Thyroid gland (tissue), 4 donors: ENCODE results near the gene SAYSD1.

Experiments used
- POLR2A ChIP-seq, 2 donors: fragments of 450-650 bp; IDR thresholded peaks; one replicate each; pipeline ENCODE4 v1.6.1; 2017; ENCODE audit warnings: antibody characterized with exemption in 2 of 2, mild to moderate bottlenecking in 2 of 2, moderate library complexity in 1 of 2
- TF ChIP-seq, protein P1 (sequence below), 6 experiments: fragments of 200-600 bp in 3 of 6; fragments of 450-650 bp in 3 of 6; sonication (generic) in 3 of 6; IDR thresholded peaks; one replicate each; pipeline ENCODE4 v1.5.1; 2016 to 2019; ENCODE audit warnings: antibody characterized with exemption in 6 of 6, mild to moderate bottlenecking in 2 of 6, inconsistent platforms in 1 of 6, moderate library complexity in 1 of 6

DNA sequence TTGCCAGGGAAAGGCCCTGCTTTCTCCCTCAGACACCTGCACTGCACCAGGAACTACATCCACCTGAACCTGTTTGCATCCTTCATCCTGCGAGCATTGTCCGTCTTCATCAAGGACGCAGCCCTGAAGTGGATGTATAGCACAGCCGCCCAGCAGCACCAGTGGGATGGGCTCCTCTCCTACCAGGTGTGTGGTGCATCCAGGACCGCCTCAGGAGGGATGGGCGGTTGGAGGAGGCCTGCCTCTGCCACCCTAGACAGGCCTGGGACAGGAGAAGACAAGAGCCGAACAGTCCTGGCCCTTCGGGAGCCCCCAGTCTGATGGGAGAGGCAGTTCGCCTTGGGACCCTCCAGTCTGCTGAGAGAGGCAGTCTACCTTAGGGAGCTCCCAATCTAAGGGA is 42.2 kb downstream of the SAYSD1 start:
- TF ChIP-seq, protein P1, sequence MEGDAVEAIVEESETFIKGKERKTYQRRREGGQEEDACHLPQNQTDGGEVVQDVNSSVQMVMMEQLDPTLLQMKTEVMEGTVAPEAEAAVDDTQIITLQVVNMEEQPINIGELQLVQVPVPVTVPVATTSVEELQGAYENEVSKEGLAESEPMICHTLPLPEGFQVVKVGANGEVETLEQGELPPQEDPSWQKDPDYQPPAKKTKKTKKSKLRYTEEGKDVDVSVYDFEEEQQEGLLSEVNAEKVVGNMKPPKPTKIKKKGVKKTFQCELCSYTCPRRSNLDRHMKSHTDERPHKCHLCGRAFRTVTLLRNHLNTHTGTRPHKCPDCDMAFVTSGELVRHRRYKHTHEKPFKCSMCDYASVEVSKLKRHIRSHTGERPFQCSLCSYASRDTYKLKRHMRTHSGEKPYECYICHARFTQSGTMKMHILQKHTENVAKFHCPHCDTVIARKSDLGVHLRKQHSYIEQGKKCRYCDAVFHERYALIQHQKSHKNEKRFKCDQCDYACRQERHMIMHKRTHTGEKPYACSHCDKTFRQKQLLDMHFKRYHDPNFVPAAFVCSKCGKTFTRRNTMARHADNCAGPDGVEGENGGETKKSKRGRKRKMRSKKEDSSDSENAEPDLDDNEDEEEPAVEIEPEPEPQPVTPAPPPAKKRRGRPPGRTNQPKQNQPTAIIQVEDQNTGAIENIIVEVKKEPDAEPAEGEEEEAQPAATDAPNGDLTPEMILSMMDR (IDR thresholded peaks at IDR 0.05), result no peak
- no peak for TF ChIP-seq POLR2A (IDR thresholded peaks at IDR 0.05)
